ENCODE results near the gene SNRNP70. TPM values are rescaled to one million over a fixed set of nuclear protein-coding genes. Genes with fewer than 3 reads are reported as not detected.
"Not testable (repeated sequence)": the region's sequence is repeated elsewhere in the genome, so short reads cannot be mapped to it uniquely, and the experiment has no call there.

The SNRNP70 gene
- 116 to 186 TPM (median 149 TPM) in 3 replicates for polyA plus RNA-seq
- 104 TPM for polyA plus RNA-seq (2011; ENCODE audit: low read depth)
- 39.9 and 118 TPM in 2 replicates for polyA plus RNA-seq (2011; cell fraction: cytosol; rRNA removed)
- polyA plus RNA-seq (2011; cell fraction: nucleus; rRNA removed), result 785 and 1,027 TPM in 2 replicates
- polyA plus RNA-seq (2012; ENCODE audit: low replicate concordance), result 116 and 164 TPM in 2 replicates
- 36.0 to 72.2 TPM (median 45.0 TPM) in 3 replicates for polyA minus RNA-seq
- 54.9 TPM for polyA minus RNA-seq (2011; cell fraction: cytosol; rRNA and poly(A)+ RNA removed)
- 105 and 111 TPM in 2 replicates for polyA minus RNA-seq (2011; cell fraction: nucleus; rRNA and poly(A)+ RNA removed)

GRCh38 chr19:49085020-49085867, at the start of gene SNRNP70:
SNRNP70 (plus strand) TSS chr19:49085451; CDS start chr19:49086415, 964 bp downstream.
- FAIRE-seq (peak; percentile 34), DNase-seq (ENCODE audit: low read depth, low spot score) (peak; percentile 95)
- H3K27me3 ChIP-seq (ENCODE audit: control insufficient read depth, extremely low read depth, insufficient read depth, low read length), result no peaks in the 10 kb centered on the region
- no peaks in the 10 kb centered on the region for H3K9me3 ChIP-seq (ENCODE audit: control insufficient read depth, low read depth, low read length)
- TF ChIP-seq CTCF (optimal IDR thresholded peaks at IDR 0.05 in 1 of 3, IDR thresholded peaks at IDR 0.05 in 1 of 3, conservative IDR thresholded peaks at IDR 0.05 in 1 of 3; ENCODE audit: extremely low read depth in 1 of 3, insufficient read depth in 2 of 3, low read length in 3 of 3) (no peak), EZH2 (IDR thresholded peaks at IDR 0.05; ENCODE audit: low read length) (no peak)
- peak within 1 kb of the TSS; percentile 91 for H3K9ac ChIP-seq (ENCODE audit: control insufficient read depth, extremely low read depth, insufficient read depth, low read length)
- H3K9me1 ChIP-seq (ENCODE audit: control insufficient read depth, extremely low read depth, insufficient read depth, low read length), result no peaks in the 10 kb centered on the region
- peaks cover 12 to 21% of the 10 kb centered on the region in 2 experiments for H3K36me3 ChIP-seq (ENCODE audit: control insufficient read depth in 2 of 2, extremely low read depth in 1 of 2, insufficient read depth in 2 of 2, low read length in 2 of 2)
- dilution Hi-C loops (cut with MboI; ENCODE audit: extremely low pct_ligation_motif_present, low sequenced_read_pairs), result no loop called here
- peak within 1 kb of the TSS; percentile 39 to 88 (median 75) for H3K4me3 ChIP-seq (ENCODE audit: control insufficient read depth in 2 of 3, extremely low read depth in 1 of 3, insufficient read depth in 2 of 3, low read depth in 1 of 3, low read length in 3 of 3)
- peak within 1 kb of the TSS; percentile 83 for H3K27ac ChIP-seq (ENCODE audit: control insufficient read depth, insufficient read depth, low read length)
- peaks cover 46% of the 10 kb centered on the region for H3K79me2 ChIP-seq (ENCODE audit: control insufficient read depth, insufficient read depth, low read length)
- H3K4me1 ChIP-seq (ENCODE audit: control insufficient read depth, extremely low read depth, insufficient read depth, low read length), result peaks cover 16% of the 10 kb centered on the region
- peak within 1 kb of the TSS; percentile 84 for H3K4me2 ChIP-seq (ENCODE audit: control insufficient read depth, extremely low read depth, insufficient read depth, low read depth, low read length)
- peaks cover 18% of the 10 kb centered on the region for H4K20me1 ChIP-seq (ENCODE audit: control insufficient read depth, extremely low read depth, insufficient read depth, low read length)
- H2AFZ ChIP-seq (ENCODE audit: control insufficient read depth, low read length), result peak within 1 kb of the TSS; percentile 89

- H3K9me1 ChIP-seq (ENCODE audit: control insufficient read depth, extremely low read depth, insufficient read depth, low read length); H3K27ac ChIP-seq (ENCODE audit: control insufficient read depth, insufficient read depth, low read length); H3K79me2 ChIP-seq (ENCODE audit: control insufficient read depth, insufficient read depth, low read length); H3K4me3 ChIP-seq (ENCODE audit: control insufficient read depth in 2 of 3, extremely low read depth in 1 of 3, insufficient read depth in 2 of 3, low read depth in 1 of 3, low read length in 3 of 3); H3K27me3 ChIP-seq (ENCODE audit: control insufficient read depth, extremely low read depth, insufficient read depth, low read length); H3K4me2 ChIP-seq (ENCODE audit: control insufficient read depth, extremely low read depth, insufficient read depth, low read depth, low read length); H3K9me3 ChIP-seq (ENCODE audit: control insufficient read depth, low read depth, low read length); H4K20me1 ChIP-seq (ENCODE audit: control insufficient read depth, extremely low read depth, insufficient read depth, low read length); H3K36me3 ChIP-seq (ENCODE audit: control insufficient read depth in 2 of 2, extremely low read depth in 1 of 2, insufficient read depth in 2 of 2, low read length in 2 of 2); FAIRE-seq; H3K9ac ChIP-seq (ENCODE audit: control insufficient read depth, extremely low read depth, insufficient read depth, low read length); H3K4me1 ChIP-seq (ENCODE audit: control insufficient read depth, extremely low read depth, insufficient read depth, low read length); DNase-seq (ENCODE audit: low read depth, low spot score); dilution Hi-C loops (cut with MboI; ENCODE audit: extremely low pct_ligation_motif_present, low sequenced_read_pairs); H2AFZ ChIP-seq (ENCODE audit: control insufficient read depth, low read length): not testable (repeated sequence)
- peak in 2 of 3 experiments; percentile 44 to 51 for TF ChIP-seq CTCF (optimal IDR thresholded peaks at IDR 0.05 in 1 of 3, IDR thresholded peaks at IDR 0.05 in 1 of 3, conservative IDR thresholded peaks at IDR 0.05 in 1 of 3; ENCODE audit: extremely low read depth in 1 of 3, insufficient read depth in 2 of 3, low read length in 3 of 3)
These were observed 48.4 kb upstream of the SNRNP70 start, which contains the start of gene CGB1 for GRCh38 chr19:49036815-49037214. CGB1 (minus strand) TSS chr19:49036895; CDS start chr19:49036711, 184 bp downstream.

GRCh38 chr19:49038111-49038510, 47.1 kb upstream of the SNRNP70 start:
- H3K79me2 ChIP-seq (ENCODE audit: control insufficient read depth, insufficient read depth, low read length); DNase-seq (ENCODE audit: low read depth, low spot score); H3K4me1 ChIP-seq (ENCODE audit: control insufficient read depth, extremely low read depth, insufficient read depth, low read length); H3K4me2 ChIP-seq (ENCODE audit: control insufficient read depth, extremely low read depth, insufficient read depth, low read depth, low read length); H3K36me3 ChIP-seq (ENCODE audit: control insufficient read depth in 2 of 2, extremely low read depth in 1 of 2, insufficient read depth in 2 of 2, low read length in 2 of 2); H3K9ac ChIP-seq (ENCODE audit: control insufficient read depth, extremely low read depth, insufficient read depth, low read length); FAIRE-seq; H3K27me3 ChIP-seq (ENCODE audit: control insufficient read depth, extremely low read depth, insufficient read depth, low read length); H2AFZ ChIP-seq (ENCODE audit: control insufficient read depth, low read length); H3K9me3 ChIP-seq (ENCODE audit: control insufficient read depth, low read depth, low read length); H3K9me1 ChIP-seq (ENCODE audit: control insufficient read depth, extremely low read depth, insufficient read depth, low read length); H3K27ac ChIP-seq (ENCODE audit: control insufficient read depth, insufficient read depth, low read length); H4K20me1 ChIP-seq (ENCODE audit: control insufficient read depth, extremely low read depth, insufficient read depth, low read length); dilution Hi-C loops (cut with MboI; ENCODE audit: extremely low pct_ligation_motif_present, low sequenced_read_pairs); H3K4me3 ChIP-seq (ENCODE audit: control insufficient read depth in 2 of 3, extremely low read depth in 1 of 3, insufficient read depth in 2 of 3, low read depth in 1 of 3, low read length in 3 of 3): not testable (repeated sequence)

Measured in keratinocyte (primary cell).